ENCODE data around the gene DNMBP.

DNA sequence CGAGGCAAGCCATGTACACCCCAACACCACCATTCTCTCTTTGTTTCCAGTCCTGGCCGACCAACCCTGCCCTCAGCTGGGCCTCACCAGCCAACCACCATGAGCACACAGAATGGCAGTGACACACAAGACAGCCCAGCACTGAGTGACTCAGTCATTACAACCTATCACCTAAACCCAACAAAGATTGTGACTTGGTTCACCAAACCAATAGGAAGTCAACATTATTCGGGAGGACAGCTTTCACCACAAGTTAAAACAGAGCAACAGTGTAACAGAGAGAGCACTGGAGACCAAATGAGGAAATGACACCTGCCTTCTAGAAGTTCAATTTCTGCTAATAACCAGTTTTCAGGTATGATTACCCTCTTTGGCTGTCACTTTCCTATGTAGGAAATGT is 72.1 kb downstream of the DNMBP start:
- no peak for TF ChIP-seq POLR2A (IDR thresholded peaks at IDR 0.05)
- TF ChIP-seq, protein P1, sequence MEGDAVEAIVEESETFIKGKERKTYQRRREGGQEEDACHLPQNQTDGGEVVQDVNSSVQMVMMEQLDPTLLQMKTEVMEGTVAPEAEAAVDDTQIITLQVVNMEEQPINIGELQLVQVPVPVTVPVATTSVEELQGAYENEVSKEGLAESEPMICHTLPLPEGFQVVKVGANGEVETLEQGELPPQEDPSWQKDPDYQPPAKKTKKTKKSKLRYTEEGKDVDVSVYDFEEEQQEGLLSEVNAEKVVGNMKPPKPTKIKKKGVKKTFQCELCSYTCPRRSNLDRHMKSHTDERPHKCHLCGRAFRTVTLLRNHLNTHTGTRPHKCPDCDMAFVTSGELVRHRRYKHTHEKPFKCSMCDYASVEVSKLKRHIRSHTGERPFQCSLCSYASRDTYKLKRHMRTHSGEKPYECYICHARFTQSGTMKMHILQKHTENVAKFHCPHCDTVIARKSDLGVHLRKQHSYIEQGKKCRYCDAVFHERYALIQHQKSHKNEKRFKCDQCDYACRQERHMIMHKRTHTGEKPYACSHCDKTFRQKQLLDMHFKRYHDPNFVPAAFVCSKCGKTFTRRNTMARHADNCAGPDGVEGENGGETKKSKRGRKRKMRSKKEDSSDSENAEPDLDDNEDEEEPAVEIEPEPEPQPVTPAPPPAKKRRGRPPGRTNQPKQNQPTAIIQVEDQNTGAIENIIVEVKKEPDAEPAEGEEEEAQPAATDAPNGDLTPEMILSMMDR (IDR thresholded peaks at IDR 0.05): no peak
- TF ChIP-seq POLR2AphosphoS5 (IDR thresholded peaks at IDR 0.05): no peak
- TF ChIP-seq EP300 (IDR thresholded peaks at IDR 0.05): no peak
